Measurements from ENCODE around the gene PRKRA. TPM values are rescaled to one million over a fixed set of nuclear protein-coding genes. Genes with fewer than 3 reads are reported as not detected.
A peak's percentile ranks its signal among the peaks of the same experiment; 100 is the strongest.

Gene PRKRA
- total and polyA plus RNA-seq, 9 of the 15 experiments (the other 6 are each of a cell fraction or from before 2014, with no cell fraction given) = 14.1 to 78.1 (median 52.3) TPM

GRCh38 chr2:178479758-178480226, 28.8 kb upstream of the PRKRA start:
- DNase-seq (ENCODE audit: extremely low read depth in 1 of 4, low spot score in 3 of 4) (no peak), FAIRE-seq (no peak), ATAC-seq (no peak)
- H3K4me3 ChIP-seq = peak overlapping the region; percentile 58
- peaks cover 53% of the 10 kb centered on the region for H3K79me2 ChIP-seq (ENCODE audit: control insufficient read depth, insufficient read depth, low read length)
- H3K9ac ChIP-seq (ENCODE audit: insufficient read depth in 1 of 2, low read depth in 2 of 2, low read length in 2 of 2) = peak overlapping the region; percentile 62 to 94
- POLR2A ChIA-PET = interaction anchor here (0.7 to 0.8 kb wide), 2 partner anchors 43 to 111 kb away, joined by 4 read pairs; no protein-coding TSS in a partner anchor
- intact Hi-C loops (cut with micrococcal nuclease) = loop anchor here (1.0 to 10.0 kb wide), 8 partner anchors 28 to 1525 kb away; partner anchors contain the start of genes CWC22, PJVK, PRKRA and RBM45
- peak overlapping the region; percentile 63; the same call in 2 of the 3 replicates for H3K27ac ChIP-seq (ENCODE audit: extremely low read depth, low read depth, low read length)
- peaks cover 23 to 29% of the 10 kb centered on the region in 2 experiments for H3K4me1 ChIP-seq (replicated peaks in 1 of 2; ENCODE audit: control insufficient read depth in 2 of 2, insufficient read depth in 2 of 2, low read length in 2 of 2)
- CTCF ChIA-PET (ENCODE audit: low intra/inter-chr PET ratio) = no interaction called here
- WGBS (ENCODE audit: insufficient coverage, low coverage, missing lambda C conversion rate) = 15% methylated on average over 19 of the region's 19 CpGs
- H3K4me2 ChIP-seq (ENCODE audit: insufficient read depth, low read length) = peak overlapping the region; percentile 95
- H3K36me3 ChIP-seq (ENCODE audit: control insufficient read depth, insufficient read depth, low read length) = no peaks in the 10 kb centered on the region
- no peaks in the 10 kb centered on the region for H3K27me3 ChIP-seq (ENCODE audit: control insufficient read depth in 2 of 2, insufficient read depth in 2 of 2, low read length in 2 of 2)
- H2AFZ ChIP-seq (ENCODE audit: low read depth, low read length) = peak overlapping the region; percentile 98
- in situ Hi-C loops (cut with MboI) = no loop called here
- H3K9me1 ChIP-seq (ENCODE audit: control insufficient read depth, insufficient read depth, low read length) = no peaks in the 10 kb centered on the region
- BruUV-seq (replicated peaks) = no TSS peak
- no peaks in the 10 kb centered on the region for H4K20me1 ChIP-seq (replicated peaks; ENCODE audit: control insufficient read depth, insufficient read depth, low read length)
- no peaks in the 10 kb centered on the region for H3K9me3 ChIP-seq (replicated peaks; ENCODE audit: control insufficient read depth, insufficient read depth, low read depth, low read length)
- 0 out of 2 replicates have a peak, but pooled peaks have one; percentile 15 for TF ChIP-seq MTA2 (IDR thresholded peaks at IDR 0.05; ENCODE audit: low read depth)
- TF ChIP-seq ZNF512 (tag; IDR thresholded peaks at IDR 0.05) = peak; percentile 57; the same call in 1 of the 2 replicates
- TF ChIP-seq DPF2 (IDR thresholded peaks at IDR 0.05) = 0 out of 2 replicates have a peak, but pooled peaks have one; percentile 21
- TF ChIP-seq ESRRA (IDR thresholded peaks at IDR 0.05; ENCODE audit: borderline replicate concordance, low read depth) = no peak
- 0 out of 2 replicates have a peak, but pooled peaks have one; percentile 69 for TF ChIP-seq ZNF197 (CRISPR knock-in tag; IDR thresholded peaks at IDR 0.05; ENCODE audit: low read depth)
- 0 out of 2 replicates have a peak, but pooled peaks have one; percentile 11 for TF ChIP-seq FOSL1 (tag; conservative IDR thresholded peaks at IDR 0.05)
- peak; percentile 17; the same call in 1 of the 2 replicates for TF ChIP-seq MYNN (IDR thresholded peaks at IDR 0.05)
- no peak for TF ChIP-seq MYNN (CRISPR knock-in tag; IDR thresholded peaks at IDR 0.05)
- no peak for TF ChIP-seq CBX2 (IDR thresholded peaks at IDR 0.05; ENCODE audit: insufficient read depth, low read length, poor library complexity, severe bottlenecking)
- TF ChIP-seq PRDM10 (IDR thresholded peaks at IDR 0.05; ENCODE audit: partially characterized antibody) = peak; percentile 39
- TF ChIP-seq ZNF133 (CRISPR knock-in tag; IDR thresholded peaks at IDR 0.05) = no peak
- no peak for TF ChIP-seq TAF7 (tag; IDR thresholded peaks at IDR 0.05)
- TF ChIP-seq MBD2 (IDR thresholded peaks at IDR 0.05; ENCODE audit: borderline replicate concordance, low read depth) = 0 out of 2 replicates have a peak, but pooled peaks have one; percentile 3
- TF ChIP-seq CEBPG (CRISPR knock-in tag; IDR thresholded peaks at IDR 0.05) = no peak
- peak in 1 of 2 experiments; percentile 2; a peak in 1 of 4 replicates for TF ChIP-seq CEBPG (tag; conservative IDR thresholded peaks at IDR 0.05 in 1 of 2, IDR thresholded peaks at IDR 0.05 in 1 of 2)
- no peak for TF ChIP-seq KLF1 (tag; IDR thresholded peaks at IDR 0.05)
- no peak for TF ChIP-seq MNT (conservative IDR thresholded peaks at IDR 0.05)

Measured in K562 (cell line).